ENCODE data around the gene GID8.
A peak's percentile ranks its signal among the peaks of the same experiment; 100 is the strongest.

GID8 gene

DNA sequence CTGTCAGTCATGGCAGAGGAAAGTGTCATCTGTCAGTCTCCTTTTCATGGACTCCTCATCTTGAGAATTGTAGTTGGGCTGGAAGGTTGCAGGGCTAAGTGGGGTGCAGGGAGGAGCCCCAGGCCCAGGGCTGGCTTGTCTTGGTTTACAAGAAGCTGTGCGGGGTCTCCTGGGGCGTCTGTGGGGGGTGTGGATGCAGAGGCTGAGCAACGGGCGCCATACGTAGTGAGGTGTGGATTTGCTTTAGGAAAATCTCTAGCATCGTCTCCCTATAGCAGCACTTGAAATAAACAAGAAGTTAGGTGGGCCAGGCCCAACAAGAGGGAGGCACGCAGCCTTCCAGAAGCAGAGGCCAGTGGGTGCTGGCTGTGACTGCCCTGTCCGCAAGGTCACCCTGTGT is 12.8 kb downstream of the GID8 start:
- no peak overlapping the region for H3K4me3 ChIP-seq (ENCODE audit: insufficient read depth, low read depth, low read length, poor library complexity, severe bottlenecking)
- no peak for DNase-seq

DNA sequence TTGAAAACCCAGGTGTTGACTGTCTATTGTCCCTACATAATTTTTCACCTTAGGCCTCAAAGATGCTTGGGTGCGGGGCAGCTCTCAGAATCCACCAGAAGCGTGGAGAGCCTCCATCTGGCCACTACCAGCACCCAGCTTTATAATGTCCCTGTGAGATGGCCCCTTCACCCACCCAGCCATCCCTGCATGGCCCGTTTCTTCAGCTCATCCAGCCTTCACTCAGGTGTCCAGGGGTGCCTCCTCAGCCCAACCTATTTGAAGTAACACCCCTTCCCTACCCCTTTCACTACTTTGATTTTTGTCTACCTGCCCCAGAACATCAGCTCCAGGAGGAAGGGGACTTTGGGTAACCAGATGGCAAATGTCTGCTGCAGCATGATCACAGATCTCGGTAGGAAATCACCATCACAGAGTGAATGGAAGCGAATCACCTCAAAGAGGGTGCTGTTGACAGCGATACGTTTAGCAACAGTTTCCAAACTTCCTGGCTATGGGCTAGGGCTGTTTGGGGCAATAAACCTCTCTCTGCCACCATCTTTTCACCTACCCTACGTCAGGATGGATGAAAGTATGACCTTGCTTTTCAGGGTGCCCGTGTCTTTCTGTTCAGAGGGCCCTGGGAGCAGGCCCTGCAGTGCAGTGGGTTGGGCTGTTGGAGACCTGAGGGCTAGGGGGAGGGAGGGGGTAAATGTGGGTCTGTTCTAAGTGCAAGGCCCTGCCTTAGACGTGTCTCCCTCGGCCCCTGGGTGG is 13.4 kb downstream of the GID8 start:
- DNase-seq = no peak
- Histone ChIP-seq H3K4me3 (ENCODE audit: insufficient read depth, low read depth, low read length, poor library complexity, severe bottlenecking) (no peak overlapping the region), H3K4me1 (ENCODE audit: control insufficient read depth, insufficient read depth, low read length, poor library complexity, severe bottlenecking) (peaks cover 26% of the 10 kb centered on the region), H3K36me3 (ENCODE audit: control insufficient read depth, insufficient read depth, low read length) (peaks cover 24% of the 10 kb centered on the region), H3K27me3 (replicated peaks; ENCODE audit: control insufficient read depth, insufficient read depth, low read length, poor library complexity, severe bottlenecking) (no peaks in the 10 kb centered on the region), H3K9me3 (ENCODE audit: control insufficient read depth, low read length) (no peaks in the 10 kb centered on the region), H3K27ac (ENCODE audit: insufficient read depth, low read length, poor library complexity, severe bottlenecking) (no peak overlapping the region)

More for the DNA sequence above, 12.8 kb downstream of the GID8 start:
- H3K9me3 ChIP-seq (ENCODE audit: control insufficient read depth, low read length) = no peaks in the 10 kb centered on the region
- no peak overlapping the region for H3K27ac ChIP-seq (ENCODE audit: insufficient read depth, low read length, poor library complexity, severe bottlenecking)
- H3K36me3 ChIP-seq (ENCODE audit: control insufficient read depth, insufficient read depth, low read length) = peaks cover 30% of the 10 kb centered on the region
- H3K4me1 ChIP-seq (ENCODE audit: control insufficient read depth, insufficient read depth, low read length, poor library complexity, severe bottlenecking) = peaks cover 26% of the 10 kb centered on the region
- no peaks in the 10 kb centered on the region for H3K27me3 ChIP-seq (replicated peaks; ENCODE audit: control insufficient read depth, insufficient read depth, low read length, poor library complexity, severe bottlenecking)

DNA sequence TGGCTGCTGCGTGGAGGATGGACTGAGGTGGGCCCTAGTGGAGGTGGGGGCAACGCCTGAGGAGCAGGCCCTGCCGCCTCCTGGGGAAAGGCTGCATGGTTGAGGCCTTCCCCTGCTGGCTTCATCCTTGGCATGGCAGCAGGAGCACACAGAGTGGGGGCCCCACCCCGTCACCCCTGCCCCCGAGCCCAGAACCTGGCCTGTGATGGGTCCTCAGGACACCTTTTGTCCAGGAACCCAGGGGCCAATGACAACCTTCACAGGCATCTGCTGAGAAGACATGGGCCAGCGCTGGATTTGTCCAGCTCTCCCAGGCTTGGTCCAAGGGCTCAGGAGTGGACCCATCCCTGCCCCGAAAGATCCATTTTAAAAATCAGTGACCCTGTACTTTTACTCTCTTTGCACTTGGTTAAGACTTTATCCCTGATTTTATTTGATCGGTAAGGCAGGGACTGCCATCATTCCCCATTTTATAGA is 14.0 kb downstream of the GID8 start:
- H3K36me3 ChIP-seq (ENCODE audit: control insufficient read depth, insufficient read depth, low read length) = peaks cover 19% of the 10 kb centered on the region
- H3K27ac ChIP-seq (ENCODE audit: insufficient read depth, low read length, poor library complexity, severe bottlenecking) = peak overlapping the region; percentile 11
- H3K4me3 ChIP-seq (ENCODE audit: insufficient read depth, low read depth, low read length, poor library complexity, severe bottlenecking) = no peak overlapping the region
- peaks cover 26% of the 10 kb centered on the region for H3K4me1 ChIP-seq (ENCODE audit: control insufficient read depth, insufficient read depth, low read length, poor library complexity, severe bottlenecking)
- no peaks in the 10 kb centered on the region for H3K9me3 ChIP-seq (ENCODE audit: control insufficient read depth, low read length)
- H3K27me3 ChIP-seq (replicated peaks; ENCODE audit: control insufficient read depth, insufficient read depth, low read length, poor library complexity, severe bottlenecking) = no peaks in the 10 kb centered on the region
- DNase-seq = no peak

DNA sequence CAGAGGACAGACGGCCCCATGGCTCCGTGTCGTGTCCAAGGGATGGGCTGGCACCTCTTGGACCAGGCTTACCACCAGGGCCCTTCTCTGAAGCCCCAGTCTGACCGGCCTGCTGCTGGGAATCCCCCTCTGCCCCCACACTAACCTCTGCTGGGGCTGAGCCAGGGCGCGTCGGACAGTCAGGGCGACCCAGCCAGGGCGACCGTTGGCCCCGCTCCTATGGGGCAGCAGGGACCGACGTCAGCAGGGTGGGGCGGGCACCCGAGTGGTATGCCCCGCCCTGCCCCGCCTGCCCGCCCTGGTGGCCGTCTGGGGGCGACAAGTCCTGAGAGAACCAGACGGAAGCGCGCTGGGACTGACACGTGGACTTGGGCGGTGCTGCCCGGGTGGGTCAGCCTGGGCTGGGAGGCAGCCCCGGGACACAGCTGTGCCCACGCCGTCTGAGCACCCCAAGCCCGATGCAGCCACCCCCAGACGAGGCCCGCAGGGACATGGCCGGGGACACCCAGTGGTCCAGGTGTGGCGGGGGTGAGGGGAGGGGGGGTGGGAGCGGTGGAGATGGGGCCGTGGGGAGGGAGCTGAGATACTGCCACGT is 14.5 kb downstream of the GID8 start, which contains the start of gene SLC17A9:
Gene SLC17A9 (plus strand): TSS at position 337 of the 595 bp plus-strand sequence. CDS start 122 bp downstream, at position 459.
- DNase-seq = peak in 2 of 3 donors; percentile 25 to 29
- Histone ChIP-seq H3K36me3 (ENCODE audit: control insufficient read depth, insufficient read depth, low read length) (peaks cover 14% of the 10 kb centered on the region), H3K9me3 (ENCODE audit: control insufficient read depth, low read length) (no peaks in the 10 kb centered on the region), H3K4me3 (ENCODE audit: insufficient read depth, low read depth, low read length, poor library complexity, severe bottlenecking) (peak within 1 kb of the TSS; percentile 37), H3K27ac (ENCODE audit: insufficient read depth, low read length, poor library complexity, severe bottlenecking) (peak within 1 kb of the TSS; percentile 66), H3K27me3 (replicated peaks; ENCODE audit: control insufficient read depth, insufficient read depth, low read length, poor library complexity, severe bottlenecking) (no peaks in the 10 kb centered on the region), H3K4me1 (ENCODE audit: control insufficient read depth, insufficient read depth, low read length, poor library complexity, severe bottlenecking) (peaks cover 26% of the 10 kb centered on the region)

DNA sequence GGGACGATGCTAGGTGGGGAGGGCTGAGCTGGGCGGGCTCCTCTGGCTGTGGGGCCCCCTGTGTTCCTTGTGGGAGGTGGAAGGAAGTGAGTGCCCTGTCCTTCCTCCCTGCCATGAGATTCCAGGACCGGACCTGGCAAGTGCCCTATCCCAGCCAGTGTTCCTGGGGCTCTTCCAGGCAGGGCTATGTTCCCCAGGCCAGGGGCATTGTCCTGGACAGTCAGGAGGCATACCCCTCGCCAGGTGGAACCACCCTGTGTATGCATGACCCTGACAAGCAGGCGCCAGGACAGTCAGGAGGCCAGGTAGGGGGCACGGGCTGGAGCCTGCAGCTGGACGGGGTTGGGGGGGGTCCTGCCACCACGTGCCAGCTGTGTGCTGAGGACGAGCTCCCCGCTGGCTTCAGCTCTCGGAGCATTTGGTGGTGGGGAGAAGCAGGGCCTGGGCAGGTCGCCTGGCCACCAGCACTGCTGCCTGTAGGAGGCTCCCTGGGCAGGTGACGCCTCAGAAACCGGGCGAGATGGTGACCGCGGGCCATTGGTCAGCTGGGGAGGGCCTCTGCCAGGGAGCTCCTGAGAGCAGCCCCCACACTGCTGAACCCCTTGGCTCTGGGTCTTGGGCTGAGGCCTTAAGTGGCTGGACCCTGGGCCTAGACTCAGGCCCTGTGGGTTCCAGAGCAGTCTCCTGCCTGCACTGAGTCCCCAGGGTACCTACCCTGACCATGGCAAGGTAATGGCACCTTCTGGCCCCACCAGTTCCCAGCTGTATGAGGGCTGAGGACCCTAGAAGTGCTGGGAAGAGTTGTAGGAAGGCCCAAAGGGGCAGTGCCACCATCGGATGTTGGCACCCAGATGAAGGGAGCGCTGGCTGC is 15.3 kb downstream of the GID8 start:
- H3K4me3 ChIP-seq (ENCODE audit: insufficient read depth, low read depth, low read length, poor library complexity, severe bottlenecking) = peak overlapping the region; percentile 37
- no peaks in the 10 kb centered on the region for H3K27me3 ChIP-seq (replicated peaks; ENCODE audit: control insufficient read depth, insufficient read depth, low read length, poor library complexity, severe bottlenecking)

DNA sequence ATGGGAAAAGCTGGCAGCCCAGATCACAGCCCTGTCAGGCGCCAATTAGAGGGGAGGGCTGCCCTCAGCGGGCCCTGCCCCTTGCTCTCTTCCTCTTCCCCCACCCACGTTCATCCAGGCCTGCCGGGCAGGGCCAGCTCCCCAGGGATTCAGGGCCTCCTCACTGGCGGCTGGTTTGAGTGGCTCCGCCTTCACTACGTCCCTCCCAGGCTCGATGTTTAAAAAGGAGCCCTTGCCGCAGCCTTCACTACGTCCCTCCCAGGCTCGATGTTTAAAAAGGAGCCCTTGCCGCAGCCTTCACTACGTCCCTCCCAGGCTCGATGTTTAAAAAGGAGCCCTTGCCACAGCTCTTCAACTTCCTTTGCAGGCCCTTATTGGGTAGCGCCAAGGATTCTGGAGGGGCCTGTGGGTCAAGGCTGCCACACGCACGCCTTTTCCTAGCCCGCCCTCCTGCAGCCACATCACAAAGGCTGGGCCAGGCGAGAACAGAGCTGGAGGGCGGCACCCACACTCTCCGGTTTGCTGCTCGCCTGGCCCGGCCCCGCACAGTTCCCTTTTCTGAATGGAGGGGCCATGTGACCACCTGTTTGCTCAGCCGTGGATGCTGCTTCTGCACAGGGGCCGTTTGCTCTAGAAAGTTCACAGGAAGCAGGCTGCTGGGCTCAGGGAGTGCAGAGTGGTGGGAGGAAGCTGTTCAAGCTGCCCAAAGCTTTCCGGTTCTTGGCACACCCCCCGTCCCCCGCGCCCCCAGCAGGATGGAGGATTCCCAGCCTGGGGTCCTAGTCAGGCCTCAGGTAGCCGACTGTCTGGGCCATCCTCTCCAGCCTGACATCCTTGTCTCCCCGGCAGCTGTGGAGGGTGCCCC is 16.1 kb downstream of the GID8 start:
- Histone ChIP-seq H3K4me3 (ENCODE audit: insufficient read depth, low read depth, low read length, poor library complexity, severe bottlenecking) (peak overlapping the region; percentile 37), H3K4me1 (ENCODE audit: control insufficient read depth, insufficient read depth, low read length, poor library complexity, severe bottlenecking) (peaks cover 26% of the 10 kb centered on the region), H3K27me3 (replicated peaks; ENCODE audit: control insufficient read depth, insufficient read depth, low read length, poor library complexity, severe bottlenecking) (no peaks in the 10 kb centered on the region), H3K27ac (ENCODE audit: insufficient read depth, low read length, poor library complexity, severe bottlenecking) (peak overlapping the region; percentile 66), H3K36me3 (ENCODE audit: control insufficient read depth, insufficient read depth, low read length) (no peaks in the 10 kb centered on the region), H3K9me3 (ENCODE audit: control insufficient read depth, low read length) (no peaks in the 10 kb centered on the region)
- peak; percentile 38 to 61 (median 51) for DNase-seq

More for the DNA sequence above, 15.3 kb downstream of the GID8 start:
- Histone ChIP-seq H3K9me3 (ENCODE audit: control insufficient read depth, low read length) (no peaks in the 10 kb centered on the region), H3K4me1 (ENCODE audit: control insufficient read depth, insufficient read depth, low read length, poor library complexity, severe bottlenecking) (peaks cover 26% of the 10 kb centered on the region), H3K36me3 (ENCODE audit: control insufficient read depth, insufficient read depth, low read length) (peaks cover 7% of the 10 kb centered on the region), H3K27ac (ENCODE audit: insufficient read depth, low read length, poor library complexity, severe bottlenecking) (peak overlapping the region; percentile 66)
- no peak for DNase-seq

DNA sequence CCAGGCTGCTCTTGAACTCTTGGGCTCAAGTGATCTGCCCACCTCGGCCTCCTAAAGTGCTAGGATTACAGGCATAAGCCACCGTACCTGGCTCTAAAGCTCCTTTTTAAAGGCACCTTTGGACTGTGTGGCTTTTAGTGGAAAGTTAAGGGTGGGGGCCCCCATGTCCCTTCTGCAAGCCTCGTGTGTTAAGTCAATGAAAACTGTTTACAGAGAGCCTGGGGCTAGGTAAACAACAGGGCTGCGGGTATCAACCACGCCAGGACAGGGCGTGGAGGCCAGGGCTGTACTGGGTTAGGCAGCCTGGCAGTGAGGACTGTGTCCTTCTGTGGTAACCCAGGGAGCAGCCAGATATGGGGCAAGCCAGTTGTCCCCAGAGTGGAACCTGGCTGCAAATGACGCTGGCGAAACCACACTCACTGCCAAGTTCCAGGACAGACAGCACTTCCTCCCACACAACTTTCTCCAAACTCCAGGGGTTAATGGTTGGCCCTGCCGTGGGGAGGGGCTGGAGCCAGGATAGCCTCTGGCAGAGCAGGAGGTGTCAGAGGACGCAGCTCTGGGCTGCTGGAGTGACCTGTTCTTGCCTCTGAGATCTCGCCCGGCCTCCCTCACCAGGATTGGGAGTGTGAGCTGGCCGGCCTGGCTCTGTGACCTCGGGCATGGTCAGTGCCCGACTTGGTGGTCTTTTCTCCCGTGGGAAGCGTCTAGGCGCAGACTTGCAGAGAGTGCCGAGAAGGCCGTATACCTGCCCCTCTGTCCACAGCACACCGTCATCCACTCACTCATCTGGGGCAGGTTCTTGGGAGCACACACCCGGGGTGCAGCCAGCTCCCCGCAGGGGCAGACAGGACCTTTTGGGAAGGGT is 17.8 kb downstream of the GID8 start:
- Histone ChIP-seq H3K27ac (ENCODE audit: insufficient read depth, low read length, poor library complexity, severe bottlenecking) (no peak overlapping the region), H3K9me3 (ENCODE audit: control insufficient read depth, low read length) (no peaks in the 10 kb centered on the region), H3K4me1 (ENCODE audit: control insufficient read depth, insufficient read depth, low read length, poor library complexity, severe bottlenecking) (peaks cover 26% of the 10 kb centered on the region), H3K4me3 (ENCODE audit: insufficient read depth, low read depth, low read length, poor library complexity, severe bottlenecking) (no peak overlapping the region), H3K36me3 (ENCODE audit: control insufficient read depth, insufficient read depth, low read length) (no peaks in the 10 kb centered on the region), H3K27me3 (replicated peaks; ENCODE audit: control insufficient read depth, insufficient read depth, low read length, poor library complexity, severe bottlenecking) (no peaks in the 10 kb centered on the region)
- DNase-seq = no peak

DNA sequence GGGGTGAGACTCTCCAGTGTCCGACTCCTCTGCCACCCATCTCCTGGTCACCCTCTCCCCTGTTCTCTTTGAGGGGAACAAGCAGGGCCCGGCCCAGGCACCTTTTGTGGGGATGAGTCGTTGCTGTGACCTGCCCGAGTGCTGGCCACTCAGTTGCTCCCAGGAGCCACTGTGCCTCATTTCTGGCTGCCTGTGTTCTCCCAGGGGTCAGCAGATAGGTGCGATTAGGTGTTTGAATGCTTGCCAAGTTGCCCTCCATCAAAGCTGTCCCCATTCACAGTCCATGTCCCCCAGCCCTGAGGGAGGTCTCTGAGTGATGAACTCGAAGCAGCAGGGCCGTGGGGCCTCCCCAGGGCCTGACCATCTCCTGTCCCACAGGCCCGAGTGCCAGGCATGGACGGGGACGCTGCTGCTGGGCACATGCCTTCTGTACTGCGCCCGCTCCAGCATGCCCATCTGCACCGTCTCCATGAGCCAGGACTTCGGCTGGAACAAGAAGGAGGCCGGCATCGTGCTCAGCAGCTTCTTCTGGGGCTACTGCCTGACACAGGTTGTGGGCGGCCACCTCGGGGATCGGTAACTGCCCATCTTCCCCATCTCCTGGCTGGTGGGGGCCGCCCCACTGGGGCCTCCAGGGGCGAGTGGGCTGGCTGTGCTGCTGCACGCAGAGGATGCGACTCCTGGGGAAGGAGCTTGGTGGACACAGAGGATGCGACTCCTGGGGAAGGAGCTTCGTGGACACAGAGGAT is 18.6 kb downstream of the GID8 start:
- no peak for DNase-seq
- Histone ChIP-seq H3K27me3 (replicated peaks; ENCODE audit: control insufficient read depth, insufficient read depth, low read length, poor library complexity, severe bottlenecking) (no peaks in the 10 kb centered on the region), H3K27ac (ENCODE audit: insufficient read depth, low read length, poor library complexity, severe bottlenecking) (no peak overlapping the region), H3K4me1 (ENCODE audit: control insufficient read depth, insufficient read depth, low read length, poor library complexity, severe bottlenecking) (peaks cover 26% of the 10 kb centered on the region), H3K36me3 (ENCODE audit: control insufficient read depth, insufficient read depth, low read length) (no peaks in the 10 kb centered on the region), H3K9me3 (ENCODE audit: control insufficient read depth, low read length) (no peaks in the 10 kb centered on the region), H3K4me3 (ENCODE audit: insufficient read depth, low read depth, low read length, poor library complexity, severe bottlenecking) (no peak overlapping the region)

Measured in effector memory CD4-positive, alpha-beta T cell (primary cell).